ENCODE data around the gene DUSP22.

- no peak for TF ChIP-seq CTCF (conservative IDR thresholded peaks at IDR 0.05; ENCODE audit: low read depth in 2 of 2)
- no peak for TF ChIP-seq POLR2AphosphoS5 (IDR thresholded peaks at IDR 0.05; ENCODE audit: low read depth)
- no peak for TF ChIP-seq EZH2phosphoT487 (IDR thresholded peaks at IDR 0.05; ENCODE audit: unreplicated experiment)
- TF ChIP-seq EZH2 (IDR thresholded peaks at IDR 0.05; ENCODE audit: low read depth, unreplicated experiment): no peak
- TF ChIP-seq JUNB (IDR thresholded peaks at IDR 0.05; ENCODE audit: unreplicated experiment): no peak
- TF ChIP-seq REST (IDR thresholded peaks at IDR 0.05; ENCODE audit: unreplicated experiment): no peak
- TF ChIP-seq ZNF331 (CRISPR knock-in tag; IDR thresholded peaks at IDR 0.05; ENCODE audit: low read depth): no peak
- TF ChIP-seq CREB1 (CRISPR knock-in tag; IDR thresholded peaks at IDR 0.05; ENCODE audit: low read depth): no peak
These were observed 105.8 kb downstream of the DUSP22 start for GRCh38 chr6:398065-398464.
